H9 (cell line): ENCODE measurements around the gene ZNF175. TPM values are rescaled to one million over a fixed set of nuclear protein-coding genes. Genes with fewer than 3 reads are reported as not detected.

Experiments
- DNase-seq: peaks from one replicate; pipeline ENCODE4 v3.0.0-alpha.2; 2017
- H2AFZ ChIP-seq: one replicate; pipeline ENCODE4 v1.6.1; 2013; ENCODE audit warnings: mild to moderate bottlenecking, low read length, control low read depth, moderate library complexity
- H2AK5ac ChIP-seq: 2 replicates; pipeline ENCODE4 v1.6.1; 2013; ENCODE audit warnings: low read length, control low read depth, mixed read lengths; ENCODE audit not compliant: insufficient read length
- H2BK120ac ChIP-seq: one replicate; pipeline ENCODE4 v1.6.1; 2013; ENCODE audit warnings: low read depth, mild to moderate bottlenecking, low read length, control low read depth, inconsistent platforms; ENCODE audit not compliant: poor library complexity, severe bottlenecking
- H2BK12ac ChIP-seq: 2 replicates; pipeline ENCODE4 v1.6.1; 2013; ENCODE audit warnings: low read length, control low read depth, mixed read lengths, low read depth; ENCODE audit not compliant: insufficient read length
- H2BK15ac ChIP-seq: 2 replicates; pipeline ENCODE4 v1.6.1; 2013; ENCODE audit warnings: low read depth, low read length, control low read depth
- H2BK20ac ChIP-seq: one replicate; pipeline ENCODE4 v1.6.1; 2013; ENCODE audit warnings: low read depth, mild to moderate bottlenecking, low read length, control low read depth, inconsistent platforms; ENCODE audit not compliant: poor library complexity, severe bottlenecking
- H2BK5ac ChIP-seq: 2 replicates; pipeline ENCODE4 v1.6.1; 2013; ENCODE audit warnings: low read length, control low read depth, mixed read lengths; ENCODE audit not compliant: insufficient read length
- H3K14ac ChIP-seq: 2 replicates; pipeline ENCODE4 v1.6.1; 2013; ENCODE audit warnings: low read length, control low read depth; ENCODE audit not compliant: insufficient read depth
- H3K18ac ChIP-seq: 2 replicates; pipeline ENCODE4 v1.6.1; 2013; ENCODE audit warnings: low read depth, mild to moderate bottlenecking, mixed read lengths, low read length, control low read depth; ENCODE audit not compliant: insufficient read length
- H3K23ac ChIP-seq: 2 replicates; pipeline ENCODE4 v1.6.1; 2013; ENCODE audit warnings: low read length, control low read depth, mixed read lengths, low read depth; ENCODE audit not compliant: insufficient read length
- H3K23me2 ChIP-seq: 2 replicates; pipeline ENCODE4 v1.6.1; 2013; ENCODE audit warnings: low read depth, mild to moderate bottlenecking, mixed read lengths, low read length, control low read depth; ENCODE audit not compliant: insufficient read length, poor library complexity, severe bottlenecking
- H3K27ac ChIP-seq: 2 replicates; pipeline ENCODE4 v1.5.1; 2013; ENCODE audit warnings: low read length, control low read depth, mixed read lengths, low read depth; ENCODE audit not compliant: insufficient read length
- H3K27me3 ChIP-seq: 2 replicates; pipeline ENCODE4 v1.6.1; 2013; ENCODE audit warnings: low read length, control low read depth, inconsistent platforms; ENCODE audit not compliant: insufficient read depth
- H3K4ac ChIP-seq: 2 replicates; pipeline ENCODE4 v1.6.1; 2013; ENCODE audit warnings: low read depth, mild to moderate bottlenecking, control low read depth, inconsistent platforms, low read length, moderate library complexity
- H3K4me1 ChIP-seq: 2 replicates; pipeline ENCODE4 v1.6.1; 2013; ENCODE audit warnings: low read length, control low read depth, inconsistent platforms; ENCODE audit not compliant: insufficient read depth
- H3K4me2 ChIP-seq: 2 replicates; pipeline ENCODE4 v1.6.1; 2013; ENCODE audit warnings: low read length, control low read depth, mixed read lengths; ENCODE audit not compliant: insufficient read length, insufficient read depth
- H3K56ac ChIP-seq: 2 replicates; pipeline ENCODE4 v1.6.1; 2013; ENCODE audit warnings: low read depth, mild to moderate bottlenecking, mixed read lengths, low read length, control low read depth; ENCODE audit not compliant: insufficient read length
- H3K79me1 ChIP-seq: 2 replicates; pipeline ENCODE4 v1.6.1; 2013; ENCODE audit warnings: low read depth, mild to moderate bottlenecking, moderate library complexity, low read length, control low read depth, inconsistent platforms; ENCODE audit not compliant: insufficient read depth, poor library complexity, severe bottlenecking
- H3K79me2 ChIP-seq: 2 replicates; pipeline ENCODE4 v1.6.1; 2013; ENCODE audit warnings: low read length, control low read depth, inconsistent platforms; ENCODE audit not compliant: insufficient read depth
- H3K9ac ChIP-seq: 2 replicates; pipeline ENCODE4 v1.6.1; 2013; ENCODE audit warnings: low read length, control low read depth, mixed read lengths; ENCODE audit not compliant: insufficient read length; ENCODE audit errors: extremely low read depth
- H3K9me3 ChIP-seq: one replicate; pipeline ENCODE4 v1.6.1; 2013; ENCODE audit warnings: low read depth, low read length, inconsistent platforms; ENCODE audit not compliant: control insufficient read depth
- H3T11ph ChIP-seq: one replicate; pipeline ENCODE4 v1.6.1; 2013; ENCODE audit warnings: mild to moderate bottlenecking, low read length, control low read depth, inconsistent platforms
- H4K20me1 ChIP-seq: one replicate; pipeline ENCODE4 v1.6.1; 2013; ENCODE audit not compliant: control insufficient read depth, insufficient read length, insufficient read depth
- H4K5ac ChIP-seq: 2 replicates; pipeline ENCODE4 v1.6.1; 2013; ENCODE audit warnings: low read depth, mild to moderate bottlenecking, mixed read lengths, low read length, control low read depth; ENCODE audit not compliant: insufficient read length
- H4K8ac ChIP-seq: replicated peaks from 2 replicates; pipeline ENCODE4 v1.6.1; 2013; ENCODE audit warnings: low read length, control low read depth, mixed read lengths, low read depth; ENCODE audit not compliant: insufficient read length
- H4K91ac ChIP-seq: 2 replicates; pipeline ENCODE4 v1.6.1; 2013; ENCODE audit warnings: low read depth, mild to moderate bottlenecking, moderate library complexity, mixed read lengths, low read length, control low read depth; ENCODE audit not compliant: insufficient read length
- H3K27ac Mint-ChIP-seq, 3 experiments: 2 replicates in 2 of 3; 3 replicates in 1 of 3; pipeline ENCODE4 v1.8.0; 2020 to 2021; ENCODE audit warnings: mixed read lengths in 3 of 3, mild to moderate bottlenecking in 1 of 3, moderate library complexity in 1 of 3
- H3K27me3 Mint-ChIP-seq: 2 replicates; pipeline ENCODE4 v1.8.0; 2021; ENCODE audit warnings: low read depth, mild to moderate bottlenecking, moderate library complexity, mixed read lengths
- H3K36me3 Mint-ChIP-seq, 3 experiments: 2 replicates in 2 of 3; 3 replicates in 1 of 3; pipeline ENCODE4 v1.8.0; 2020 to 2021; ENCODE audit warnings: low read depth in 3 of 3, mixed read lengths in 3 of 3; ENCODE audit not compliant: insufficient read depth in 1 of 3
- H3K4me1 Mint-ChIP-seq, 2 experiments: 2 replicates each; pipeline ENCODE4 v1.8.0; 2020; ENCODE audit warnings: mixed read lengths in 2 of 2
- H3K4me3 Mint-ChIP-seq, 2 experiments: 2 replicates in 1 of 2; 3 replicates in 1 of 2; pipeline ENCODE4 v1.8.0; 2020 to 2021; ENCODE audit warnings: mild to moderate bottlenecking in 2 of 2, mixed read lengths in 2 of 2, moderate library complexity in 1 of 2
- H3K9me3 Mint-ChIP-seq, 2 experiments: 2 replicates in 1 of 2; 3 replicates in 1 of 2; pipeline ENCODE4 v1.8.0; 2020; ENCODE audit warnings: mild to moderate bottlenecking in 2 of 2, mixed read lengths in 2 of 2, moderate library complexity in 1 of 2
- CTCF ChIP-seq: fragments of 200-600 bp; sonication (generic); conservative IDR thresholded peaks from 3 replicates; pipeline ENCODE4 v1.8.0; 2021; ENCODE audit warnings: antibody characterized with exemption, mild to moderate bottlenecking
- WGBS: extraction: QIAGEN DNeasy Blood & Tissue Kit; methylation state at CpG from one replicate; pipeline ENCODE4 v1.1.7; 2013; ENCODE audit warnings: missing lambda C conversion rate, low lambda C conversion rate, mixed read lengths; ENCODE audit not compliant: insufficient read length; ENCODE audit errors: extremely low coverage; 5-methylcytosine and 5-hydroxymethylcytosine counted together
- total RNA-seq: library from RNA; stranded (reverse); gene quantifications from 2 replicates; pipeline ENCODE4 v1.2.1, GENCODE V29; 2021

Gene ZNF175
- total RNA-seq, 1 experiment from 2014 or later, result 10.7 TPM

- Histone ChIP-seq H3K79me2 (no peaks in the 10 kb centered on the region), H3K79me1 (no peaks in the 10 kb centered on the region), H3K9ac (no peak overlapping the region), H3K18ac (no peak overlapping the region), H2BK12ac (no peak overlapping the region), H3K4me2 (peak overlapping the region; percentile 55), H3K4me1 (no peaks in the 10 kb centered on the region; the same call in 1 of the 2 replicates), H4K91ac (no peak overlapping the region), H2BK5ac (no peak overlapping the region), H3K23ac (no peak overlapping the region), H4K8ac (no peak overlapping the region), H4K20me1 (no peaks in the 10 kb centered on the region), H2AK5ac (no peak overlapping the region), H2BK120ac (no peak overlapping the region), H3K14ac (no peak overlapping the region), H3K4ac (no peak overlapping the region), H2BK15ac (no peak overlapping the region), H2AFZ (no peak overlapping the region), H4K5ac (no peak overlapping the region), H2BK20ac (no peak overlapping the region), H3K9me3 (no peaks in the 10 kb centered on the region), H3K27ac (no peak overlapping the region), H3K23me2 (no peaks in the 10 kb centered on the region), H3K56ac (no peak overlapping the region), H3T11ph (no peak overlapping the region), H3K27me3 (no peaks in the 10 kb centered on the region)
- Mint-ChIP-seq H3K4me3 (peak overlapping the region in 1 of 2 experiments; percentile 51; a peak in 2 of 5 replicates), H3K36me3 (no peaks in the 10 kb centered on the region; a peak in 2 of 7 replicates), H3K9me3 (peaks cover 42 to 92% of the 10 kb centered on the region in 2 experiments), H3K27ac (no peak overlapping the region), H3K27me3 (peaks cover 54% of the 10 kb centered on the region), H3K4me1 (peaks cover 0 to 6% of the 10 kb centered on the region in 2 experiments; a peak in 2 of 4 replicates)
- WGBS, result no CpG with 5 or more reads among the region's 1 CpG
- TF ChIP-seq CTCF, result no peak
- no peak for DNase-seq
These were observed 18.5 kb upstream of the ZNF175 start for GRCh38 chr19:51552608-51552995.
